GM18519 (cell line): ENCODE data around the gene SV2C.

Source experiments
- ATAC-seq: cut with Tn5 transposase; IDR thresholded peaks from one replicate; pipeline ENCODE4 v1.9.1; 2021; ENCODE audit warnings: mild to moderate bottlenecking, moderate library complexity; ENCODE audit not compliant: unreplicated experiment, low FRiP score

Gene SV2C

GRCh38 chr5:76155536-76155935 is 72.4 kb downstream of the SV2C start:
- no peak for ATAC-seq

DNA sequence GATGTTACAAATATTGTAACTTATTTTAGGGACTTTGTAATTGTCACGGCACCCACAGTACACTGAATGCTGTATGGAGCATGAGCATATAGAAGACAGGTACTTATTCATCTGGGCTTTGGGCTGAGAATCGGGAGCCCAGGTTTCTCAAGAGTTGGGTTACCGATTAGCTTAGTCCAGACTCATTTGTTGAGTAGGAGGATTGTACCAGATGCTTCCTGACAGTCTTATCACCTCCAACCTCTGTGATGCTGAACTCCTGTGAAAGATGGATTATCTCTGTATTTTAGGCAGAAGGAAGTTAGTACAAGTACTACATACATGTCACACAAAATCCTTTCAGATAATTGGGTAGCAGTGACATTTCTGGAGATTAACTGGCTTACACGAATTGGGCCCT is 79.2 kb downstream of the SV2C start:
- ATAC-seq: no peak

DNA sequence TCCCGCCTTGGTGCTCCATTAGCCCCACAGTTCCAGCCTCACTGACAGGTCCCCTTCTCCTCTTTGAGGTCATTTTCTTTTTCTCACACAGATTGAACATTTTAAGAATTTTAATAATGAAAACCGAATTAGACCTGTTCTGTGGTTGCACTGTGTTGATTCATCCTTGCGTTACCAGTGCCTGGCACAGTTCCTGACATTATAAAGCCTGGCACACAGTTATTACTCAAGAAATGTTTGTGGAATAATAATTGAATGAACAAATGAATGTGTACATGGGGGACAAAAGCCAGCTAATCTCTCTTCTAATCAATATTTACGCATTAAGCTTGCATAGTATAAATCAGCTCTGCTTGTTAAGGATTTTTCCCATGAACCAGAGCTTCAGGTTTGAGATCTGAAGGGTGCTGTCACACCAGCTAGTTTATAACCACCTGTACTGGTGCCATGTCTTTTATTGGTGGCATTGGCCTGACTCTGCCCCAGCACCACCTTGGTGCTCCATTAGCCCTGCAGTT is 80.0 kb downstream of the SV2C start:
- ATAC-seq: no peak

DNA sequence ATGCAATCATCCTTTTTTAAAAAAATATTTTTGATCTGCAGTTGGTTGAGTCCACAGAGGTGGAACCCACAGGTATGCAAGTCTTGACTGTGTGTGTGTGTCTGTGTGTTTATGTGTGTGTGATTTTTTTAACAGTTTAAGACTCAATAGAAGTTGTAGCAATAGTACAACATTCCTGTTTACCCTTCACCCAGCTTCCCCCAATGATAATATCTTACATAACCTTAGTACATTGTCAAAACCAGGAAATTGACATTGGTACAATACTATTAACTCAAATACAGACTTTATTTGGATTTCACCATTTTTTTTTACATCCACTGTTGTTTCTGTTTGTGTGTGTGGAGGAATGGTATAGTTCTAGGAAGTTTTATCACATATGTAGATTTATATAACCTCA is 81.8 kb downstream of the SV2C start:
- ATAC-seq: no peak

DNA sequence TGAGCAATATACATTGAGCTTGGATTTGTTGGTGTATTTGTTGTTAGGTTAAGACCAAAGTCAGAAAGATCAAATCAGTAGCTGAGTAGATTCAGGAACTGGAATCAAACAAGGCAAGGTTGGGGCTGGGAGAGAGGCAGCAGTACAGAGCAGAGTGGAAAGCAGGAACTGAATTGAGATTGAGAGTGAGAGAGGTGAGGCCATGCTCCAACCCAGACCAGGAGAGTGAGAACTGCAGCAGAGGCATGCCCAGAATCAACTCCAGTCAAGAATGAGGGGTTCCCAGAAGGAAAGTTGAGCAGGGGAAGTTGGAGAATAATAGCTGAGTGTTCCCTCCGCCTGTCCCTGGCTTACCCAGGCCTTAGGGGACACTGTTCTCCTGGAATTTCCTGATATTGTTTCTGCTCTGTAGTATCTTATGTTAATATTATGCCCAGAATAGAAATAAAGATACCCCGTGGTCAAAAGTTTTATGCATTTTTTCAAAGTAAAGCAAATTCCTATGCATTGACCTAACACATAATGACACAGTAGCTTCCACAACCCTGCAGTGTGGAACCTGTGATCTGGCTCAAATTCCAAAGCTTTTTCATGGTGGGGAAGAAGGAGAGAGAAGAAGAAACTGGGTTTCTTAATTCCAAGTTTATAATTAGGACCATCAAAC is 82.7 kb downstream of the SV2C start:
- no peak for ATAC-seq

DNA sequence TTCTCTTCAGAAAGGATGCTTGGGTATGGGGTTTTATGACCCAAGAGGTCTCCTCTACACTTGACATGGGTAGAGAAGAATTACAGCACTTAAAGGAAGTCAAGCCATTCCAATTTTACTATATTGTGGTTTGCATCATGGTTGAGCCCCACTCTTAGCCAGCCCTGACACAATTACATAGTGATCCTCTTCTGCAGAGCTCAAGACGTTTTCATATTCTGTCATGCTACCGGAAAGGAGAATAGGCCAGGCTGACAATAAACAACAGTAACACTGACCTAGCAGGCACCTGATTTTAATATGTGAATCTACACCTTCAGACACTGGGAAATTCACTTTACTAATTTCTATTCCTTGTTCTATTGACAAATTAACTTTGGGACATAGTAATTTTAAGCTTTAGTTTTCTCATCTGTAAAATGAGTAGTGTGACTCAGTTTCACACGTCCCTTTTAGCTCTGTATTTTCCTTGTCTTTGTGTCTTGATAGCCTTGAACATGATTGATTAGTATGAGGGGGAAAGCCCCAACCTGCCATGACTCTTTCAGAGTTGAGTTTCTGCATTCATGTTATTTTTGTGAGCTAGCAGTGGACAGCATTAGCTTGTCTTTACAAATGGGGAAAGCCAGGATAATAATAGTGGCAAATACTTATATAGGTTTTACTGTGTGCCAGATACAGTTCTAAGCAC is 83.8 kb downstream of the SV2C start:
- no peak for ATAC-seq

GRCh38 chr5:76169146-76169905 is 86.1 kb downstream of the SV2C start:
- ATAC-seq: no peak

DNA sequence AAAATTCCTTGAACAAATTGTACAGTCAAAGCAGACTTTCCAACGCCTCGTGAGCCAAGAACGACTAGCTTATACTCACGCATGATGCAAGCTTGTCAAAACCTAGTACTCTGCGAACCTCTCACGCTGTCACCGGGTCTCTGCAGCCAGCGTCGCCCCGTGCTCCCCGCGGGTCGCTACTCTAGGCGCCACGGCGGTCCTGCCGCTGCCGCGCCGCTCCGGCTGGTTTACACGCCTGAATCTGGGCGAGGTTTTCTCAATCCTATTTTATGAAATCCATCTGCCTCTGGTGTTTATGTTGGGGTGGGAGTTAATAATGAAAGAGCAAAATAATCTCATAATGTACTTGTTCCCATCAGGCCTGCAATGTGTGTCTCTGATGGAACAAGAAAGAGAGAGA is 90.9 kb downstream of the SV2C start:
- no peak for ATAC-seq

DNA sequence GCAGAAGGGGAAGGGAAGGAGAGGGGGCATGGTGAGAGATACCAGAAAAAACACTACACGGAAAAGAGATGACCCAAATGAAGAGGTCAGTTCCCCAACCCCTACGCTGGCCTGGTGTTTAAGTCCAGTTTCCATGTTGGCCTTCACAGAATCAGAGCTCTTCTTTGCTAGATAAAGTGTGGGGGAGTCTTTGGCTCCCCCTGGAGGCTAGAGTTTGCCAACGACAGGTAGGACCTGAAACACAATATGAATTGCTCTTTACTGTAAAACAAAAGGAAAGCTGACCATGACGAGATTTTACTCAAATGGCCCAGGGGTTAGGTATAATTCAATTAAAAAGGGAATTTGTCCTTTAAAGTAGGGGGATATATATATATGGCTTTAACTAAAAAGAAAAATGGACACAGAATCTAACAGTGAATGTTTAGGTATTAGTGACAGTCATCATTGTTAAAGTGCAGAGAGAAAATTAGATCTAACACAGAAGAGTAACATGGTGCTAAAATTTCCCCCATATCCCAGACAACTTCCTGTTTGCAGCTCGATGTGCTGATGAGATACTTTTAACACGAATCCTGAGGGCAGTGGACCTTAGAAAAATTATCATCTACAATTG is 92.0 kb downstream of the SV2C start:
- no peak for ATAC-seq

GRCh38 chr5:76175821-76176403 is 92.7 kb downstream of the SV2C start:
- ATAC-seq: peak; percentile 75

DNA sequence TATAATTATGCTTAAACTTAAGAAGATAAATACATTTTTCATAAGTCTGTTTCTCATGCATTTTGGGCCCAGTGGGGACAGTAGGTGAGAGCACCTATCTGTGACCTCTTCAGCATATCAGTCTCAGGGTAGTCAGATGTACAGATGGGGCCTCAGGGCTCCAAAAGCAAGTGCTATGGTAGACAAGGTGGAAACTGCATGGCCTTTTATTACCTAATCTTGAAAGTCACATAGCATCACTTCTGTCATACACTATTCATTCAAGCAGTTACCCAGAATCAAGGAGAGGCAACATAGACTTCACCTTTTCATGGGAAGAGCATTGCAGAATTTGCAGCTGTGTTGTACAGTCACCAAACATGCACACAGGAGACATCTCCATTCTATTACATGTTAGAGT is 94.8 kb downstream of the SV2C start:
- no peak for ATAC-seq

GRCh38 chr5:76178913-76179312 is 95.7 kb downstream of the SV2C start:
- ATAC-seq: no peak

DNA sequence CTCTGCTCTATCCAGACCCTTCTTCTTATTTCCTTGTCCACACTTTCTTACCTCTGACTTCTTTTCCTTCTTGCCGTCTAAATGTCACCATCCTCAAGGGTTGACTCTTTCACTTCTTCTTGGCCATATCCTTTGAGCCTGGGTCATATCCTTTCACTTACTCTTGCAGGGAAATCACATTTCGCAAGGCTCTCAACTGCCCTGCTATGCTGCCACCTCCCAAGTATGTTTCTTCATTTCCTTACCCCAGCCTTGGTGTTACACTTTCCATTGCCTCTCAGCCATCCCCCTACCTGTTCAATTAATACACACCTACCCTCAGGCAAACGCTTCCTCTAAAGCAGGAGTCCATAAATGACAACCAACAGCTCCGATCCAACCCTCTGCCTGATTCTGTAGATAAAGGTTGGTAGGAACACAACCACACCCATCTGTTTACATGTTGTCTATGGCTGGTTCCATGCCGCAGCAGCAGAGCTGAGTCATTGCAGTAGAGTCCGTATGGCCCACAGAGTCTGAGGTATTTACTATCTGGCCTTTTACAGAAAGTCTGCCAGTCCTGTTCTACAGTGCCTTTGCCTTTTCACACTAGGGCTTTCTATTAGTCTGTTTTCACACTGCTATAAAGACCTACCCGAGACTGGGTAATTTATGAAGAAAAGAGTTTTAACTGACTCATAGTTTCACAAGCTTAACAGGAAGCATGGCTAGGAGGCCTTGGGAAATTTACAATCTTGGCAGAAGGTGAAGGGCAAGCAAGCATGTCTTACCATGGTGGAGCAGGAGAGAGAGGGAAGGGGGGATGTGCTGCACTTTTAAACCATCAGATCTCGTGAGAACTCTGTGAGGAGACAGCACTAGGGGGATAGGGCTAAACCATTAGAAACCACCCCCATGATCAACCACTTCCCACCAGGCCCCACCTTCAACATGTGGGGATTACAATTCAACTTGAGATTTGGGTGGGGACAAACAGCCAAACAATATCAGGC is 97.9 kb downstream of the SV2C start:
- peak; percentile 47 for ATAC-seq

DNA sequence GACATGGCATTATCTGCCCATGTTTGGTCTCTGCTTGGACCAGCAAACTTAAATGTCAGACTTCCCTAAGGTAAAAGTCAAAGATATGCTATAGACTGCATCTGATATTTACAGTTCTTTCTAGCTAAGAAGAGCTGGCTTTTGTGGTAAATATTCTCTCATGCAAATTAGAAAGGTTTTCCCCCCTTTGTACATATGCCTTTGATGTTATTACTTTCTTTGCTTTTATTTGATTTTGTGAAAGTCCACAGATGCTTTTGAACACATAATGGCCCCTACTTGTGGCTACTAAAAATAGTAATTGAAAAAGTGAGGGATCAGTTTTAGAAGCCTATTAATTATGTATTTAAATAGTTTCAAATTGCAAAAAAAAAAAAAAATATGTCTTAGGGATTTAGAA is 104.2 kb downstream of the SV2C start:
- no peak for ATAC-seq

GRCh38 chr5:76190356-76190755 is 107.2 kb downstream of the SV2C start:
- no peak for ATAC-seq

DNA sequence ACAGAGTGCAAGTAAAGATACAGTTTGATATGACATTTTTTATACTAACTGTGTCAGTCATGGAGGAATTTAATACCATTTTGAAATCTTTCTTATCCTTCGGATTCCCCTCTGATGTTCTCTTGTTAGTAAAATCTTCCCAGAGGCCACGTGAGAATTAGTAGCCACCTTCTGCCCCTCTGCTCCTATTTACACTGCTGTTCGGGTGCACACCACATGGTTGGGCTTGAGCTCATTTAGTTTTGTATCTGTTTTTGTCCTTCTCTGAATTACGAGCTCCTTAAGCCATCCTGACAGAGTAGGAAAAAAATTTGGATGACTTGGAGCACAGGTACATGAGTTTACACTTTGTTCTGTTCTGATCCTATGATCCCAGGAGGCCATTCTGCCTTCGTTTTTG is 109.7 kb downstream of the SV2C start:
- ATAC-seq: no peak

DNA sequence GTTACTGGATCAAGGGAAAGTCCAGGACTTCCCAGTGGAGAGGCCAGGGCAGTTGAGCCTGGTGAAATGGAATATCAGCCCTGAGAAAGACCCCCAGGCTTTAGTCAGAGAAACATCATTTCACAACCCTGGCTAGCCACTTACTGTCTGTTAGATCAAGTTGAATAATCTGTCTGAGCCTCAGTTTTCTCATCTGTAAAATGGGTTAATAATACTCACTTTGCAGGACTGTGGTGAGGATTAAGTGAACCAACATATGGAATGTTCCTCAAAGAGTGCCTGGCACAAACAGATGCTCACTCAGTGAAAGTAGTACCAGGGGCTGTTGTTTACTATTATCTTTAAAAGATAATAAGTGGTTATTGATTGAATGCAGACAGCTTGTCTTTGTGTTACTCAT is 110.5 kb downstream of the SV2C start:
- no peak for ATAC-seq

- ATAC-seq: no peak
Measured at GRCh38 chr5:76194340-76194739, 111.2 kb downstream of the SV2C start.

- no peak for ATAC-seq
Measured at GRCh38 chr5:76196457-76196856, 113.3 kb downstream of the SV2C start.
